HepG2 (cell line): Measurements from ENCODE around the gene DCDC2C.

Experiments used
- ATF1 ChIP-seq: IDR thresholded peaks from 2 replicates; pipeline ENCODE4 v1.6.1; 2016; ENCODE audit warnings: mild to moderate bottlenecking, control low read depth
- CEBPG ChIP-seq: IDR thresholded peaks from 2 replicates; pipeline ENCODE4 v1.6.1; 2016
- DMAP1 ChIP-seq: IDR thresholded peaks from 2 replicates; pipeline ENCODE4 v1.6.1; 2016
- EP300 ChIP-seq, 3 experiments: sonication (generic) in 1 of 3; formaldehyde crosslinking in 1 of 3; IDR thresholded peaks; 2 replicates each; pipeline versions ENCODE4 v1.5.1 to v1.6.1; 2011 to 2020; ENCODE audit warnings: low read depth in 2 of 3, low read length in 2 of 3, borderline replicate concordance in 1 of 3, improper control_type of control experiment in 1 of 3, mild to moderate bottlenecking in 1 of 3, missing genetic modification reagents in 1 of 3, moderate library complexity in 1 of 3
- JUN ChIP-seq: sonication (generic); formaldehyde crosslinking; IDR thresholded peaks from 2 replicates; pipeline ENCODE4 v1.4.0; 2020; ENCODE audit warnings: mild to moderate bottlenecking, missing genetic modification reagents
- POLR2A ChIP-seq, 2 experiments: IDR thresholded peaks; 2 replicates each; pipeline ENCODE4 v1.6.1; 2011; ENCODE audit warnings: low read depth in 2 of 2, low read length in 2 of 2, mild to moderate bottlenecking in 1 of 2, moderate library complexity in 1 of 2; ENCODE audit not compliant: insufficient read depth in 1 of 2
- RARG ChIP-seq: sonication (generic); formaldehyde crosslinking; IDR thresholded peaks from 2 replicates; pipeline ENCODE4 v1.4.0; 2020; ENCODE audit warnings: low read depth, mild to moderate bottlenecking, missing genetic modification reagents
- TBX2 ChIP-seq: sonication (generic); formaldehyde crosslinking; IDR thresholded peaks from 2 replicates; pipeline ENCODE4 v1.5.0; 2020; ENCODE audit warnings: missing genetic modification reagents, mild to moderate bottlenecking, borderline replicate concordance
- ZNF564 ChIP-seq: sonication (generic); formaldehyde crosslinking; IDR thresholded peaks from 2 replicates; pipeline ENCODE4 v1.8.1; 2023; ENCODE audit warnings: mild to moderate bottlenecking, missing genetic modification reagents
- TF ChIP-seq, protein P1 (sequence below): sonication (generic); formaldehyde crosslinking; IDR thresholded peaks from 2 replicates; pipeline ENCODE4 v1.4.0; 2020; ENCODE audit warnings: missing genetic modification reagents, borderline replicate concordance
- TF ChIP-seq, protein P2 (sequence below): sonication (generic); formaldehyde crosslinking; IDR thresholded peaks from 2 replicates; pipeline ENCODE4 v1.5.0; 2020; ENCODE audit warnings: mild to moderate bottlenecking, missing genetic modification reagents, moderate library complexity
- TF ChIP-seq, protein P3 (sequence below): sonication (generic); formaldehyde crosslinking; IDR thresholded peaks from 2 replicates; pipeline ENCODE4 v1.8.1; 2023; ENCODE audit warnings: mild to moderate bottlenecking, missing genetic modification reagents, borderline replicate concordance

DNA sequence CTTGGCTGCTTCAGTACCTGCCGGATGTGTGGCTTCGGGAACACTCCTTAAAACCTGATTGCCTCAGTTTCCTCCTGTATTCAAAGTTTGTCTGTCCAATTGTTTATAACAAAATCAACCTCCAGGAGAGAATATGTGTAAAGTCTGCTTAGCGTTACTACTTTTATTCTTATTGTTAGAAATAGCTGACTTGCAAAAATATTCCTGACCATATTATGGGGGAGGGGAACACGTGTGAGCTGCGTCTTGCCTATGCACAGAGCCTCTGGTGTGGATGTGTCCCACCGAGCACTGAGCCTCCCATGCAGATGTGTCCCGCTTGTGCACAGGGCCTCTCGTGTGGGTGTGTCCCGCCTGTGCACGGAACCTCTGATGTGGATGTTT is 82.5 kb downstream of the DCDC2C start:
- TF ChIP-seq POLR2A (IDR thresholded peaks at IDR 0.05; ENCODE audit: insufficient read depth in 1 of 2, low read depth in 2 of 2, low read length in 2 of 2) (no peak), CEBPG (no peak), TBX2 (CRISPR knock-in tag) (no peak), RARG (CRISPR knock-in tag) (no peak), ATF1 (CRISPR knock-in tag) (no peak), JUN (no peak), EP300 (IDR thresholded peaks at IDR 0.05; ENCODE audit: low read depth in 2 of 2, low read length in 2 of 2) (no peak), EP300 (CRISPR knock-in tag; IDR thresholded peaks at IDR 0.05; ENCODE audit: borderline replicate concordance) (no peak), ZNF564 (CRISPR knock-in tag) (no peak), DMAP1 (CRISPR knock-in tag) (no peak)
- TF ChIP-seq, protein P1, sequence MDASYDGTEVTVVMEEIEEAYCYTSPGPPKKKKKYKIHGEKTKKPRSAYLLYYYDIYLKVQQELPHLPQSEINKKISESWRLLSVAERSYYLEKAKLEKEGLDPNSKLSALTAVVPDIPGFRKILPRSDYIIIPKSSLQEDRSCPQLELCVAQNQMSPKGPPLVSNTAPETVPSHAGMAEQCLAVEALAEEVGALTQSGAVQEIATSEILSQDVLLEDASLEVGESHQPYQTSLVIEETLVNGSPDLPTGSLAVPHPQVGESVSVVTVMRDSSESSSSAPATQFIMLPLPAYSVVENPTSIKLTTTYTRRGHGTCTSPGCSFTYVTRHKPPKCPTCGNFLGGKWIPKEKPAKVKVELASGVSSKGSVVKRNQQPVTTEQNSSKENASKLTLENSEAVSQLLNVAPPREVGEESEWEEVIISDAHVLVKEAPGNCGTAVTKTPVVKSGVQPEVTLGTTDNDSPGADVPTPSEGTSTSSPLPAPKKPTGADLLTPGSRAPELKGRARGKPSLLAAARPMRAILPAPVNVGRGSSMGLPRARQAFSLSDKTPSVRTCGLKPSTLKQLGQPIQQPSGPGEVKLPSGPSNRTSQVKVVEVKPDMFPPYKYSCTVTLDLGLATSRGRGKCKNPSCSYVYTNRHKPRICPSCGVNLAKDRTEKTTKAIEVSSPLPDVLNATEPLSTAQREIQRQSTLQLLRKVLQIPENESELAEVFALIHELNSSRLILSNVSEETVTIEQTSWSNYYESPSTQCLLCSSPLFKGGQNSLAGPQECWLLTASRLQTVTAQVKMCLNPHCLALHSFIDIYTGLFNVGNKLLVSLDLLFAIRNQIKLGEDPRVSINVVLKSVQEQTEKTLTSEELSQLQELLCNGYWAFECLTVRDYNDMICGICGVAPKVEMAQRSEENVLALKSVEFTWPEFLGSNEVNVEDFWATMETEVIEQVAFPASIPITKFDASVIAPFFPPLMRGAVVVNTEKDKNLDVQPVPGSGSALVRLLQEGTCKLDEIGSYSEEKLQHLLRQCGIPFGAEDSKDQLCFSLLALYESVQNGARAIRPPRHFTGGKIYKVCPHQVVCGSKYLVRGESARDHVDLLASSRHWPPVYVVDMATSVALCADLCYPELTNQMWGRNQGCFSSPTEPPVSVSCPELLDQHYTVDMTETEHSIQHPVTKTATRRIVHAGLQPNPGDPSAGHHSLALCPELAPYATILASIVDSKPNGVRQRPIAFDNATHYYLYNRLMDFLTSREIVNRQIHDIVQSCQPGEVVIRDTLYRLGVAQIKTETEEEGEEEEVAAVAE (CRISPR knock-in tag), result no peak
- TF ChIP-seq, protein P2, sequence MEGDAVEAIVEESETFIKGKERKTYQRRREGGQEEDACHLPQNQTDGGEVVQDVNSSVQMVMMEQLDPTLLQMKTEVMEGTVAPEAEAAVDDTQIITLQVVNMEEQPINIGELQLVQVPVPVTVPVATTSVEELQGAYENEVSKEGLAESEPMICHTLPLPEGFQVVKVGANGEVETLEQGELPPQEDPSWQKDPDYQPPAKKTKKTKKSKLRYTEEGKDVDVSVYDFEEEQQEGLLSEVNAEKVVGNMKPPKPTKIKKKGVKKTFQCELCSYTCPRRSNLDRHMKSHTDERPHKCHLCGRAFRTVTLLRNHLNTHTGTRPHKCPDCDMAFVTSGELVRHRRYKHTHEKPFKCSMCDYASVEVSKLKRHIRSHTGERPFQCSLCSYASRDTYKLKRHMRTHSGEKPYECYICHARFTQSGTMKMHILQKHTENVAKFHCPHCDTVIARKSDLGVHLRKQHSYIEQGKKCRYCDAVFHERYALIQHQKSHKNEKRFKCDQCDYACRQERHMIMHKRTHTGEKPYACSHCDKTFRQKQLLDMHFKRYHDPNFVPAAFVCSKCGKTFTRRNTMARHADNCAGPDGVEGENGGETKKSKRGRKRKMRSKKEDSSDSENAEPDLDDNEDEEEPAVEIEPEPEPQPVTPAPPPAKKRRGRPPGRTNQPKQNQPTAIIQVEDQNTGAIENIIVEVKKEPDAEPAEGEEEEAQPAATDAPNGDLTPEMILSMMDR (CRISPR knock-in tag), result no peak
- TF ChIP-seq, protein P3, sequence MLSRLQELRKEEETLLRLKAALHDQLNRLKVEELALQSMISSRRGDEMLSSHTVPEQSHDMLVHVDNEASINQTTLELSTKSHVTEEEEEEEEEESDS (CRISPR knock-in tag), result no peak
